HEK293T (cell line): ENCODE results near the gene CDC37.

Experiments
- CTCF ChIA-PET: fragments of 350-600 bp; formaldehyde crosslinking; extraction: SDS; loops from one replicate; lab custom pipeline; 2021; ENCODE audit warnings: antibody characterized with exemption, inconsistent platforms; lab: Yijun Ruan, JAX
- POLR2A ChIA-PET: fragments of 350-600 bp; formaldehyde crosslinking; extraction: SDS; loops from one replicate; lab custom pipeline; 2020; ENCODE audit warnings: antibody characterized with exemption, inconsistent platforms; lab: Yijun Ruan, JAX
- DNase-seq: peaks from one replicate; pipeline ENCODE4 v3.0.0; 2012; ENCODE audit warnings: mixed read lengths; ENCODE audit errors: extremely low spot score
- ARNT ChIP-seq: fragments of 450-650 bp; IDR thresholded peaks from 2 replicates; pipeline ENCODE4 v1.6.1; 2017; ENCODE audit warnings: mild to moderate bottlenecking
- BHLHE40 ChIP-seq: fragments of 450-650 bp; IDR thresholded peaks from 2 replicates; pipeline ENCODE4 v1.6.1; 2016; ENCODE audit warnings: mild to moderate bottlenecking, moderate library complexity, borderline replicate concordance
- CTBP1 ChIP-seq: fragments of 450-650 bp; IDR thresholded peaks from 2 replicates; pipeline ENCODE4 v1.6.1; 2016; ENCODE audit warnings: borderline replicate concordance
- ELF4 ChIP-seq: fragments of 450-650 bp; IDR thresholded peaks from 2 replicates; pipeline ENCODE4 v1.6.1; 2017; ENCODE audit warnings: antibody characterized with exemption
- FOXA1 ChIP-seq: fragments of 450-650 bp; IDR thresholded peaks from 2 replicates; pipeline ENCODE4 v1.6.1; 2016; ENCODE audit warnings: mild to moderate bottlenecking
- FOXK2 ChIP-seq: fragments of 450-650 bp; IDR thresholded peaks from 2 replicates; pipeline ENCODE4 v1.6.1; 2016; ENCODE audit warnings: mild to moderate bottlenecking
- FOXM1 ChIP-seq: fragments of 450-650 bp; IDR thresholded peaks from 2 replicates; pipeline ENCODE4 v1.6.1; 2017; ENCODE audit warnings: mild to moderate bottlenecking, borderline replicate concordance
- HDGF ChIP-seq: fragments of 450-650 bp; IDR thresholded peaks from 2 replicates; pipeline ENCODE4 v1.6.1; 2017; ENCODE audit warnings: antibody characterized with exemption, borderline replicate concordance
- L3MBTL2 ChIP-seq: fragments of 450-650 bp; conservative IDR thresholded peaks from 2 replicates; pipeline ENCODE4 v1.6.1; 2016; ENCODE audit warnings: mild to moderate bottlenecking
- LEF1 ChIP-seq: fragments of 450-650 bp; IDR thresholded peaks from 2 replicates; pipeline ENCODE4 v1.6.1; 2017; ENCODE audit warnings: mild to moderate bottlenecking, borderline replicate concordance
- NFRKB ChIP-seq: fragments of 450-650 bp; IDR thresholded peaks from 2 replicates; pipeline ENCODE4 v1.6.1; 2016; ENCODE audit warnings: mild to moderate bottlenecking, moderate library complexity
- SP1 ChIP-seq: fragments of 450-650 bp; IDR thresholded peaks from 2 replicates; pipeline ENCODE4 v1.6.1; 2017
- SUZ12 ChIP-seq: fragments of 450-650 bp; IDR thresholded peaks from 2 replicates; pipeline ENCODE4 v1.6.1; 2016; ENCODE audit warnings: mild to moderate bottlenecking
- TARDBP ChIP-seq: fragments of 450-650 bp; IDR thresholded peaks from 2 replicates; pipeline ENCODE4 v1.6.1; 2016
- ZNF384 ChIP-seq: fragments of 450-650 bp; IDR thresholded peaks from 2 replicates; pipeline ENCODE4 v1.6.1; 2016
- TF ChIP-seq, protein P1 (sequence below): fragments of 450-650 bp; IDR thresholded peaks from 2 replicates; pipeline ENCODE4 v1.6.1; 2016

CDC37 gene

GRCh38 chr19:10428996-10429381 lies 25.6 kb upstream of the CDC37 start:
- ChIA-PET CTCF (interaction anchor here (0.6 to 3.9 kb wide), 2 partner anchors 13 to 16 kb away, joined by 7 to 22 read pairs; no protein-coding TSS in a partner anchor), POLR2A (interaction anchor here (1.3 kb wide), 1 partner anchor 26 kb away, joined by 4 read pairs; the partner anchor contains the start of gene CDC37)
- no peak for DNase-seq
- TF ChIP-seq TARDBP, result no peak
- TF ChIP-seq L3MBTL2, result no peak
- no peak for TF ChIP-seq SUZ12
- TF ChIP-seq FOXK2, result no peak

GRCh38 chr19:10427169-10427568 lies 23.8 kb upstream of the CDC37 start:
- TF ChIP-seq TARDBP (no peak), SP1 (no peak), FOXM1 (no peak), SUZ12 (no peak), ZNF384 (no peak), ARNT (no peak), BHLHE40 (no peak), FOXA1 (no peak), CTBP1 (no peak), NFRKB (no peak), ELF4 (no peak), LEF1 (no peak)
- no peak for DNase-seq
- POLR2A ChIA-PET, result no interaction called here
- CTCF ChIA-PET, result interaction anchor here (1.1 to 3.9 kb wide), 2 partner anchors 11 to 26 kb away, joined by 4 to 22 read pairs; no protein-coding TSS in a partner anchor

DNA sequence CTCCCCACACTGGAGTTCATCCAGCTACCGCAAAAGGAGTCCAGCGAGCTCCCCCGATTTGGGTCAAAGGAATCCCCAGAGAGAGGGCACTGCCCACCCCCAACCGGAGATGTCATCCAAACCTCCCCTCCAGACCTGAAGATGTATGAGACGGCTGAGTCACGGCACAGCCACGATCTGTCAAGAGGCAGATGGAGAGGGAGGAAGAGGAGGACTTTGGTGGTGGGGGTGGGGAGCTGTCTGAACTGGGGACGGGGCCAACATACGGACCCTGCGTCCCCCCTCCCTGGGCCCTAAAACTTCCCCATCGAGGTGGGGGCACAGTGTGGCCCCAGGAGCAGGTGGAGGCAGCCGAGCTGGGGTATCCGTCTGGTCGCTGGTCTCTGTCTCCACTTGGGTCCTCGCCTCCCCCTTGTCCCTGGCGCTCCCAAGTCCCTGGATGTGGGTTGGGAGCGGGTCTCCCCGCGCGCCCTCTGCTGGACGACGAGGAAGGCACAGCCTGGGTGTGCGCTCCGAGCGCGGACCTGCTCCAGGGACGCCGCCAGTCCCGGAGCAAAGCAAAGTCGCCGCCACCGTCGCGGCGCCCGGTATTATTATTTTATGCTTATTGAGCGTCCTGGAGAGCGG lies 20.8 kb upstream of the CDC37 start:
- CTCF ChIA-PET, result interaction anchor here (1.0 to 1.3 kb wide), 2 partner anchors 19 to 20 kb away, joined by 3 to 11 read pairs; partner anchors contain the start of gene CDC37
- peak; percentile 90 for DNase-seq
- TF ChIP-seq ELF4, result no peak
- TF ChIP-seq SUZ12, result no peak
- no peak for TF ChIP-seq SP1
- TF ChIP-seq, protein P1, sequence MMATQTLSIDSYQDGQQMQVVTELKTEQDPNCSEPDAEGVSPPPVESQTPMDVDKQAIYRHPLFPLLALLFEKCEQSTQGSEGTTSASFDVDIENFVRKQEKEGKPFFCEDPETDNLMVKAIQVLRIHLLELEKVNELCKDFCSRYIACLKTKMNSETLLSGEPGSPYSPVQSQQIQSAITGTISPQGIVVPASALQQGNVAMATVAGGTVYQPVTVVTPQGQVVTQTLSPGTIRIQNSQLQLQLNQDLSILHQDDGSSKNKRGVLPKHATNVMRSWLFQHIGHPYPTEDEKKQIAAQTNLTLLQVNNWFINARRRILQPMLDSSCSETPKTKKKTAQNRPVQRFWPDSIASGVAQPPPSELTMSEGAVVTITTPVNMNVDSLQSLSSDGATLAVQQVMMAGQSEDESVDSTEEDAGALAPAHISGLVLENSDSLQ, result no peak
- no peak for TF ChIP-seq FOXM1
- no peak for TF ChIP-seq HDGF
- no peak for TF ChIP-seq L3MBTL2
- no peak for TF ChIP-seq ZNF384
- TF ChIP-seq BHLHE40, result no peak
- no peak for TF ChIP-seq TARDBP
- TF ChIP-seq NFRKB, result no peak
- no peak for TF ChIP-seq FOXA1
- no peak for TF ChIP-seq LEF1
- no peak for TF ChIP-seq ARNT
- TF ChIP-seq CTBP1, result no peak
- no peak for TF ChIP-seq FOXK2
- POLR2A ChIA-PET, result interaction anchor here (1.2 kb wide), 1 partner anchor 44 kb away, joined by 4 read pairs; the partner anchor contains the start of gene TYK2

- POLR2A ChIA-PET, result no interaction called here
- no peak for TF ChIP-seq NFRKB
- no peak for TF ChIP-seq BHLHE40
- no peak for TF ChIP-seq SUZ12
- no peak for TF ChIP-seq HDGF
- TF ChIP-seq FOXA1, result no peak
- TF ChIP-seq ZNF384, result no peak
- no peak for TF ChIP-seq CTBP1
- TF ChIP-seq L3MBTL2, result no peak
- TF ChIP-seq FOXM1, result no peak
- no peak for TF ChIP-seq ARNT
- TF ChIP-seq ELF4, result no peak
- no peak for TF ChIP-seq SP1
- TF ChIP-seq FOXK2, result no peak
- TF ChIP-seq TARDBP, result no peak
- no peak for TF ChIP-seq LEF1
- CTCF ChIA-PET, result no interaction called here
- DNase-seq, result no peak
Observed at GRCh38 chr19:10422846-10423245, 19.5 kb upstream of the CDC37 start.

DNA sequence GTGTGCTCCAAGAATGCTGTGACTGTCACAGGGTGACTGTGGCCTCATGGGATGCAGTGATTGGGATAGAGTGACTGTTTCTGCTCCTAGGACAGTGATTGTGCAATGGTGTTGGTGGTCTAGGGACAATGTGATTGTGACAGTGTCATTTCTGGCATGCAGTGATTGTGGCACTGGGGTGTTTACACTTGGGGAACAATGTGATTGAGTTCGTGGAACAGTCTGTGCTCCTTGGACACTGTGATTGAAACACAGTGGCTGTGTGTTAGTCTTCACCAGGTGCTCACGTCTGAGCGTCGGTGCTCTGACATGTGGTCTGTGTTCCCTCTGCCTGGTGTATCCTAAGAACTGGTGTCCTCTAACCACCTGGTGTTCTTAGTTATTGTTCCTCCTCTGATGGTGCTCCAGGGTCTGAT lies 18.7 kb upstream of the CDC37 start:
- TF ChIP-seq TARDBP, result no peak
- TF ChIP-seq FOXA1, result no peak
- TF ChIP-seq FOXM1, result no peak
- TF ChIP-seq ELF4, result no peak
- TF ChIP-seq L3MBTL2, result no peak
- POLR2A ChIA-PET, result no interaction called here
- CTCF ChIA-PET, result interaction anchor here (0.6 kb wide), 2 partner anchors 10 to 12 kb away, joined by 3 to 4 read pairs; no protein-coding TSS in a partner anchor
- DNase-seq, result no peak

DNA sequence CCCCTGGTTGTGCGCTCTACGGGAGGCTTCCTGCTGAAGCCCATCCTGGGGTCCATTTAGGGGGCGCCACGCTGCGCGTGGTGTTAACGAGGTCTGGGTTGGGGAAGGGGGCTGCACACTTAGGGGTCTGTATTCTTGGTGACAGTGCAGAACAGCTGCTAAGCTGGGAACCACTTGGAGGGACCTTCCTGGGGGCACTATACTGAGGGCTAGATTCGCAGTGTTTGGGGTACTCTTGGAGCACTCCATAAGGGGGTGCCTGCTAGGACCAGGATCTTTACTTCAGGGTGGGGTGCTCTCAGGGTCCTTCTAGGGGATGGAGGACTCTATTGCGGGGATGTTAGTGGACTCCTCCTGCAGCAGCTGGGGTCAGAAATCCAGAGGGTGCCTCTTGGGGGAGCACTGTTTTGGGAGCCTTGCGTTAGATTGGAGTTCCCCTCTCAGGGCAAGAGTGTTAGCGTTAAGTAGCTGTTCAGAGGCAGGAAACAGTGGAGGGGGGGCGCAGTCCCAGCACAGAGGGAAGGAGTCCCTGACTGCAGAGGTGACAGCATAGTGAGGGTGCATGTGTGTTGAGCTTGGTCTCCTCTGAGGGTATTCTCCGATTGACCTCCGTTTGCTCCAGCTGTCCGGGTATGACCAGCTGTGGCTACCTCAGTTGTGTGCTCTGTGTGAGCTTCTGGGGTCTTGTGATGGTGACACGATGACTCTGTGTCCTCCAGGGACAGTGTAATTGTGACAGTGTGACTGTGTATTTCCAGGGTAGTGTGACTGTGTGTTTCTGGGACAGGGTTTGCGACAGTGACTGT lies 18.1 kb upstream of the CDC37 start:
- TF ChIP-seq BHLHE40 (no peak), L3MBTL2 (no peak), LEF1 (no peak), CTBP1 (no peak), SP1 (no peak), ZNF384 (no peak), FOXM1 (no peak), NFRKB (no peak), HDGF (no peak), ARNT (no peak), ELF4 (no peak), FOXA1 (no peak), FOXK2 (no peak), SUZ12 (no peak)
- TF ChIP-seq, protein P1, result no peak
- no peak for DNase-seq
- CTCF ChIA-PET, result interaction anchor here (0.6 to 1.0 kb wide), 5 partner anchors 8 to 19 kb away, joined by 3 to 4 read pairs (median 3); no protein-coding TSS in a partner anchor
- POLR2A ChIA-PET, result no interaction called here
